Measurements from ENCODE around the gene SLC30A3. TPM values are rescaled to one million over a fixed set of nuclear protein-coding genes. Genes with fewer than 3 reads are reported as not detected.
"Not testable (repeated sequence)": the region's sequence is repeated elsewhere in the genome, so short reads cannot be mapped to it uniquely, and the experiment has no call there.

The SLC30A3 gene
- total RNA-seq, 2 experiments from 2014 or later: not detected

DNA sequence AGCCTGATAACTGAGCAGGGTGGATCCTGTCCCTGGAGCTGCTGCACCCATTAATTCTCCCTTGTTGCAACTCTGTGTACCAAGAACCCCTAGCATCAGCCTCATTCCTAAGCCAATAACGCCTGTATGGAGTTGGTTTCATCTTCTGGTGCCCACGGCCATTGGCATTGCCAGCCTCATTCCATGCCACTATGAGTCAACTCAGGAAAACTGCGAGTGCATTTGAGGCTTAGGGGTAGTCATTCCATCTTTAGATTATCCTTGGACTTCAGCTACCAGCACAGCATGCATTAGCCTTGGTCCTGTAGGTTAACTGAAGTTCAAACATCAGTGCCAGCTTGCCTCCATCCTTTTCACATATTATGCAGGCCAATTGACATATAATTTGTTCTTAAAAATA is 18.0 kb upstream of the SLC30A3 start:
- Mint-ChIP-seq H3K36me3 (ENCODE audit: low read depth) (no peaks in the 10 kb centered on the region), H3K27ac (no peak overlapping the region), H3K4me3 (no peak overlapping the region), H3K4me1 (ENCODE audit: low read depth) (no peaks in the 10 kb centered on the region), H3K9me3 (no peaks in the 10 kb centered on the region), H3K27me3 (peaks cover 43% of the 10 kb centered on the region)
- DNase-seq (no peak), ATAC-seq (ENCODE audit: poor library complexity) (no peak)
- POLR2A ChIA-PET: no interaction called here
- peaks cover 4 to 6% of the 10 kb centered on the region in 2 experiments for H3K27me3 ChIP-seq (ENCODE audit: control insufficient read depth in 1 of 2, insufficient read depth in 2 of 2, low read length in 2 of 2)
- intact Hi-C loops (cut with DNase I, micrococcal nuclease): loop anchor here (1.0 to 10.0 kb wide), 7 partner anchors 16 to 436 kb away; partner anchors contain the start of gene DPYSL5 (in 1 of the 2)
- H3K4me1 ChIP-seq (ENCODE audit: insufficient read depth, low read length): no peaks in the 10 kb centered on the region
- no peaks in the 10 kb centered on the region for H3K36me3 ChIP-seq (ENCODE audit: insufficient read depth, low read length)
- H3K9me3 ChIP-seq (ENCODE audit: control insufficient read depth in 1 of 2, insufficient read depth in 1 of 2, low read length in 2 of 2): no peaks in the 10 kb centered on the region
- H3K4me3 ChIP-seq (ENCODE audit: low read length): no peak overlapping the region
- H3K27ac ChIP-seq (ENCODE audit: low read depth in 1 of 2, low read length in 2 of 2): no peak overlapping the region
- CTCF ChIA-PET: interaction anchor here (1.6 to 2.8 kb wide), 7 partner anchors 11 to 403 kb away, joined by 3 to 23 read pairs (median 5); partner anchors contain the start of gene SLC30A3
- TF ChIP-seq, protein P1, sequence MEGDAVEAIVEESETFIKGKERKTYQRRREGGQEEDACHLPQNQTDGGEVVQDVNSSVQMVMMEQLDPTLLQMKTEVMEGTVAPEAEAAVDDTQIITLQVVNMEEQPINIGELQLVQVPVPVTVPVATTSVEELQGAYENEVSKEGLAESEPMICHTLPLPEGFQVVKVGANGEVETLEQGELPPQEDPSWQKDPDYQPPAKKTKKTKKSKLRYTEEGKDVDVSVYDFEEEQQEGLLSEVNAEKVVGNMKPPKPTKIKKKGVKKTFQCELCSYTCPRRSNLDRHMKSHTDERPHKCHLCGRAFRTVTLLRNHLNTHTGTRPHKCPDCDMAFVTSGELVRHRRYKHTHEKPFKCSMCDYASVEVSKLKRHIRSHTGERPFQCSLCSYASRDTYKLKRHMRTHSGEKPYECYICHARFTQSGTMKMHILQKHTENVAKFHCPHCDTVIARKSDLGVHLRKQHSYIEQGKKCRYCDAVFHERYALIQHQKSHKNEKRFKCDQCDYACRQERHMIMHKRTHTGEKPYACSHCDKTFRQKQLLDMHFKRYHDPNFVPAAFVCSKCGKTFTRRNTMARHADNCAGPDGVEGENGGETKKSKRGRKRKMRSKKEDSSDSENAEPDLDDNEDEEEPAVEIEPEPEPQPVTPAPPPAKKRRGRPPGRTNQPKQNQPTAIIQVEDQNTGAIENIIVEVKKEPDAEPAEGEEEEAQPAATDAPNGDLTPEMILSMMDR (IDR thresholded peaks at IDR 0.05): no peak

DNA sequence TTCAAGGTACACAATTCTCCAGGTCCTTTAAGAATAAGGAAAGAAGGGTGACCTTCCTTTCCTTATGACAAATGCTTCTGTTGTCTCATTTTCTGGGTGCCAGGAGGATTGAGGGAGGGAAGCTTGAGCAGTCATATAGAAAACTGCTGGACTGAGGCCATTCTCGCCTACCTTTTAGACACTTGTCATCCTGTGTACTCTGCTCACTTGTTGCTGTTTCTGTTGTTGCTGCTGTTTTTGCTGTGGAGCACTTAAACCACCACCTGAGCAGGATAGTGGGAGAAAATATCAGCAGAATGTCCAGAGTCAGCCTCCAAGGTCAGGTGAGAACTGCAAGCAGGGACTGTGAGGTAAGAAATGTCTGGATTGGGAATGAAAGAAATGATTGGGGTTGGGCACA is 15.2 kb upstream of the SLC30A3 start:
- Histone ChIP-seq H3K27me3 (ENCODE audit: control insufficient read depth in 1 of 2, insufficient read depth in 2 of 2, low read length in 2 of 2) (peaks cover 4 to 9% of the 10 kb centered on the region in 2 experiments), H3K27ac (ENCODE audit: low read depth in 1 of 2, low read length in 2 of 2) (no peak overlapping the region), H3K4me3 (ENCODE audit: low read length) (no peak overlapping the region), H3K36me3 (ENCODE audit: insufficient read depth, low read length) (no peaks in the 10 kb centered on the region), H3K9me3 (ENCODE audit: control insufficient read depth in 1 of 2, insufficient read depth in 1 of 2, low read length in 2 of 2) (no peaks in the 10 kb centered on the region), H3K4me1 (ENCODE audit: insufficient read depth, low read length) (no peaks in the 10 kb centered on the region)
- Mint-ChIP-seq H3K36me3 (ENCODE audit: low read depth) (no peaks in the 10 kb centered on the region), H3K27me3 (peaks cover 47% of the 10 kb centered on the region), H3K4me3 (no peak overlapping the region), H3K9me3 (no peaks in the 10 kb centered on the region), H3K4me1 (ENCODE audit: low read depth) (no peaks in the 10 kb centered on the region), H3K27ac (no peak overlapping the region)
- POLR2A ChIA-PET: no interaction called here
- no peak for DNase-seq
- ATAC-seq (ENCODE audit: poor library complexity): no peak
- CTCF ChIA-PET: interaction anchor here (1.3 kb wide), 1 partner anchor 108 kb away, joined by 3 read pairs; no protein-coding TSS in a partner anchor
- intact Hi-C loops (cut with DNase I, micrococcal nuclease): no loop called here
- TF ChIP-seq, protein P1 (IDR thresholded peaks at IDR 0.05): no peak

GRCh38 chr2:27275211-27276150 is 12.6 kb upstream of the SLC30A3 start, which contains the start of gene DNAJC5G:
DNAJC5G (plus strand) TSS chr2:27275433; CDS start chr2:27276729, 1,296 bp downstream.
- ATAC-seq (ENCODE audit: poor library complexity) (no peak), DNase-seq (no peak)
- Histone ChIP-seq H3K4me1 (ENCODE audit: insufficient read depth, low read length) (no peaks in the 10 kb centered on the region), H3K4me3 (ENCODE audit: low read length) (no peak within 1 kb of the TSS), H3K36me3 (ENCODE audit: insufficient read depth, low read length) (no peaks in the 10 kb centered on the region), H3K9me3 (ENCODE audit: control insufficient read depth in 1 of 2, insufficient read depth in 1 of 2, low read length in 2 of 2) (no peaks in the 10 kb centered on the region), H3K27ac (ENCODE audit: low read depth in 1 of 2, low read length in 2 of 2) (no peak within 1 kb of the TSS), H3K27me3 (ENCODE audit: control insufficient read depth in 1 of 2, insufficient read depth in 2 of 2, low read length in 2 of 2) (peaks cover 3 to 4% of the 10 kb centered on the region in 2 experiments)
- intact Hi-C loops (cut with DNase I, micrococcal nuclease): no loop called here
- no peaks in the 10 kb centered on the region for H3K9me3 Mint-ChIP-seq
- H3K27ac Mint-ChIP-seq: no peak within 1 kb of the TSS
- H3K36me3 Mint-ChIP-seq (ENCODE audit: low read depth): no peaks in the 10 kb centered on the region
- peaks cover 27% of the 10 kb centered on the region for H3K27me3 Mint-ChIP-seq
- POLR2A ChIA-PET: no interaction called here
- no peak within 1 kb of the TSS for H3K4me3 Mint-ChIP-seq
- H3K4me1 Mint-ChIP-seq (ENCODE audit: low read depth): no peaks in the 10 kb centered on the region
- CTCF ChIA-PET: no interaction called here
- TF ChIP-seq, protein P1 (IDR thresholded peaks at IDR 0.05): no peak

DNA sequence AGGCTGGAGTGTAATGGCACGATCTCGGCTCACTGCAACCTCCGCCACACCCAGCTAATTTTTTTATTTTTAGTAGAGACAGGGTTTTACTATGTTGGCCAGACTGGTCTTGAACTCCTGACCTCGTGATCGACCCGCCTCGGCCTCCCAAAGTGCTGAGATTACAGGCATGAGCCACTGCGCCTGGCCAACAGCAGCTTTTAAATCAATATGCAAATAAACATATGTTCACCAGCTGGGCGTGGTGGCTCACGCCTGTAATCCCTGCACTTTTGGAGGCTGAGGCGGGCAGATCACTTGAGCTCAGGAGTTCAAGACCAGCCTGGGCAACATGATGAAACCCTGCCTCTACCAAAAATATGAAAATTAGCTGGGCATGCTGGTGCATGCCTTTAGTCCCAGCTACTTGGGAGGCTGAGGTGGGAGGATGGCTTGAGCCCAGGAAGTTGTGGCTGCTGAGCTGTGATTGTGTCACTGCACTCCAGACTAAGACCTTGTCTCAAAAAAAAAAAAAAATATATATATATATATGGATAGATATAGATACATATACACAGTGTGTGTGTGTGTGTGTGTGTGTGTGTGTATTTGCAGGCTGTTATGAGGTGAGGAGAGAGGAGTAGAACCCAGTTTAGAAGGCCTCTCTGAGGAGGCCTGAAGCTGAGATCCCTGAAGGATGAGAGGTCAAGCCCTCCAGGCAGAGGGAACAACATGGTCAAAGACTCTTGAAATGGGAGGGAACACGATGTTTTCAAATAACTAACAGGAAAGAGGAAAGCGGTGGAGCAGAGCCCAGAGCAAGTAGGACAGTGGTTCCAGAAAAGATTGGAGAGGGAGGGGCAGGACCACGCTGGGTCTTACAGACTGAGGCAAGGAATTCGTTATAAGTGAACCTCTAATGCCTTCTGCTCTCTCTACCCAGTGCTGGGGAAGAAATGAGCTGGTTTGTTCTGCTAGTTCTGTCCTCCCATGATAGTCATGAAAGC is 10.0 kb upstream of the SLC30A3 start:
- intact Hi-C loops (cut with DNase I, micrococcal nuclease); H3K27me3 ChIP-seq (ENCODE audit: control insufficient read depth in 1 of 2, insufficient read depth in 2 of 2, low read length in 2 of 2); H3K4me3 ChIP-seq (ENCODE audit: low read length); POLR2A ChIA-PET; H3K9me3 Mint-ChIP-seq; H3K4me3 Mint-ChIP-seq; H3K4me1 ChIP-seq (ENCODE audit: insufficient read depth, low read length); ATAC-seq (ENCODE audit: poor library complexity); H3K9me3 ChIP-seq (ENCODE audit: control insufficient read depth in 1 of 2, insufficient read depth in 1 of 2, low read length in 2 of 2); H3K4me1 Mint-ChIP-seq (ENCODE audit: low read depth); DNase-seq; H3K36me3 ChIP-seq (ENCODE audit: insufficient read depth, low read length); H3K27ac ChIP-seq (ENCODE audit: low read depth in 1 of 2, low read length in 2 of 2); H3K36me3 Mint-ChIP-seq (ENCODE audit: low read depth); H3K27ac Mint-ChIP-seq: not testable (repeated sequence)
- CTCF ChIA-PET: interaction anchor here (0.7 to 1.1 kb wide), 2 partner anchors 30 to 297 kb away, joined by 3 read pairs; no protein-coding TSS in a partner anchor
- peaks cover 22% of the 10 kb centered on the region for H3K27me3 Mint-ChIP-seq

Measured in CD4-positive, alpha-beta T cell (primary cell).